HG03520 (cell line): ENCODE results near the gene FBH1.
"Not testable (repeated sequence)": the region's sequence is repeated elsewhere in the genome, so short reads cannot be mapped to it uniquely, and the experiment has no call there.

Source experiments
- ATAC-seq: cut with Tn5 transposase; IDR thresholded peaks from one replicate; pipeline ENCODE4 v1.9.1; 2021; ENCODE audit warnings: mild to moderate bottlenecking, moderate library complexity; ENCODE audit not compliant: unreplicated experiment

FBH1 gene

GRCh38 chr10:5937016-5937415, 47.0 kb downstream of the FBH1 start:
- no peak for ATAC-seq

- no peak for ATAC-seq
These were observed 48.2 kb downstream of the FBH1 start for GRCh38 chr10:5938291-5938690.

GRCh38 chr10:5940807-5941218, 50.8 kb downstream of the FBH1 start:
- ATAC-seq = no peak

- no peak for ATAC-seq
These were observed 51.5 kb downstream of the FBH1 start for GRCh38 chr10:5941579-5941978.

GRCh38 chr10:5942001-5942400, 52.0 kb downstream of the FBH1 start:
- ATAC-seq = no peak

- no peak for ATAC-seq
These were observed 52.4 kb downstream of the FBH1 start for GRCh38 chr10:5942474-5942873.

GRCh38 chr10:5943536-5943935, 53.5 kb downstream of the FBH1 start:
- no peak for ATAC-seq

- ATAC-seq = no peak
These were observed 54.5 kb downstream of the FBH1 start for GRCh38 chr10:5944389-5945189.

- no peak for ATAC-seq
These were observed 55.1 kb downstream of the FBH1 start for GRCh38 chr10:5945190-5945509.

- no peak for ATAC-seq
These were observed 55.7 kb downstream of the FBH1 start for GRCh38 chr10:5945561-5946418.

GRCh38 chr10:5946419-5946775, 56.4 kb downstream of the FBH1 start:
- ATAC-seq = not testable (repeated sequence)

GRCh38 chr10:5946786-5947185, 56.7 kb downstream of the FBH1 start:
- ATAC-seq = no peak

- ATAC-seq = no peak
These were observed 57.6 kb downstream of the FBH1 start for GRCh38 chr10:5947471-5948207.

GRCh38 chr10:5948208-5948585, 58.2 kb downstream of the FBH1 start:
- no peak for ATAC-seq

GRCh38 chr10:5949009-5949759, 59.1 kb downstream of the FBH1 start:
- no peak for ATAC-seq

GRCh38 chr10:5951167-5951711, 61.2 kb downstream of the FBH1 start:
- no peak for ATAC-seq

GRCh38 chr10:5951721-5952407, 61.8 kb downstream of the FBH1 start:
- ATAC-seq = no peak

- no peak for ATAC-seq
These were observed 62.8 kb downstream of the FBH1 start for GRCh38 chr10:5952731-5953385.

GRCh38 chr10:5953676-5954075, 63.6 kb downstream of the FBH1 start:
- ATAC-seq = no peak
